ENCODE data around the gene TMEM167B. TPM values are rescaled to one million over a fixed set of nuclear protein-coding genes. Genes with fewer than 3 reads are reported as not detected.

Gene TMEM167B
- total RNA-seq (33.4 and 35.0 TPM in 2 replicates), polyA plus RNA-seq (18.3 and 25.0 TPM in 2 replicates)

- H2AFZ ChIP-seq: peak within 1 kb of the TSS; percentile 86
- peaks cover 14% of the 10 kb centered on the region for H3K4me1 ChIP-seq (ENCODE audit: insufficient read depth)
- no peaks in the 10 kb centered on the region for H3K9me3 ChIP-seq (ENCODE audit: low read depth)
- peak within 1 kb of the TSS; percentile 90 for H3K4me2 ChIP-seq
- no peaks in the 10 kb centered on the region for H3K9me2 ChIP-seq (replicated peaks; ENCODE audit: insufficient read depth)
- H3K36me3 ChIP-seq (replicated peaks; ENCODE audit: insufficient read depth, low read depth): no peaks in the 10 kb centered on the region
- 15% methylated on average over 56 of the region's 67 CpGs for WGBS (ENCODE audit: low lambda C conversion rate, missing lambda C conversion rate)
- no peaks in the 10 kb centered on the region for H4K20me1 ChIP-seq (ENCODE audit: insufficient read depth, poor library complexity, severe bottlenecking)
- peak; percentile 95 for DNase-seq (ENCODE audit: low spot score)
- no peaks in the 10 kb centered on the region for H3K27me3 ChIP-seq
- H3K4me3 ChIP-seq: peak within 1 kb of the TSS; percentile 87
- TF ChIP-seq EZH2 (IDR thresholded peaks at IDR 0.05; ENCODE audit: borderline replicate concordance): no peak
- TF ChIP-seq CTCF (IDR thresholded peaks at IDR 0.05; ENCODE audit: poor library complexity): no peak
- TF ChIP-seq EZH2phosphoT487 (IDR thresholded peaks at IDR 0.05; ENCODE audit: low read depth, severe bottlenecking, unreplicated experiment): no peak
- H3K79me2 ChIP-seq: peaks cover 51% of the 10 kb centered on the region
- H3K27ac ChIP-seq: peak within 1 kb of the TSS; percentile 99
Observed at GRCh38 chr1:109090196-109091077, at the start of gene TMEM167B. TSS of gene TMEM167B (plus strand) at chr1:109090764. CDS start at chr1:109090873, 109 bp downstream.

- H3K4me1 ChIP-seq (ENCODE audit: insufficient read depth): no peaks in the 10 kb centered on the region
- no peaks in the 10 kb centered on the region for H3K36me3 ChIP-seq (replicated peaks; ENCODE audit: insufficient read depth, low read depth)
- H2AFZ ChIP-seq: peak overlapping the region; percentile 94
- H3K4me3 ChIP-seq: peak overlapping the region; percentile 84
- no peaks in the 10 kb centered on the region for H3K9me2 ChIP-seq (replicated peaks; ENCODE audit: insufficient read depth)
- H3K9me3 ChIP-seq (ENCODE audit: low read depth): no peaks in the 10 kb centered on the region
- WGBS (ENCODE audit: low lambda C conversion rate, missing lambda C conversion rate): under 1% methylated on average over 43 of the region's 44 CpGs
- DNase-seq (ENCODE audit: low spot score): peak; percentile 41
- peaks cover 6% of the 10 kb centered on the region for H4K20me1 ChIP-seq (ENCODE audit: insufficient read depth, poor library complexity, severe bottlenecking)
- H3K27ac ChIP-seq: peak overlapping the region; percentile 71
- H3K79me2 ChIP-seq: peaks cover 45% of the 10 kb centered on the region
- TF ChIP-seq CTCF (IDR thresholded peaks at IDR 0.05; ENCODE audit: poor library complexity) (no peak), EZH2phosphoT487 (IDR thresholded peaks at IDR 0.05; ENCODE audit: low read depth, severe bottlenecking, unreplicated experiment) (no peak), EZH2 (IDR thresholded peaks at IDR 0.05; ENCODE audit: borderline replicate concordance) (no peak)
- H3K27me3 ChIP-seq: no peaks in the 10 kb centered on the region
- peak overlapping the region; percentile 81 for H3K4me2 ChIP-seq
Observed at GRCh38 chr1:109040989-109041620, 49.5 kb upstream of the TMEM167B start.

- Histone ChIP-seq H2AFZ (peak within 1 kb of the TSS; percentile 94), H3K4me2 (peak within 1 kb of the TSS; percentile 85), H3K79me2 (peaks cover 38% of the 10 kb centered on the region), H4K20me1 (ENCODE audit: insufficient read depth, poor library complexity, severe bottlenecking) (peaks cover 5% of the 10 kb centered on the region), H3K9me2 (replicated peaks; ENCODE audit: insufficient read depth) (no peaks in the 10 kb centered on the region), H3K27ac (peak within 1 kb of the TSS; percentile 71), H3K4me3 (peak within 1 kb of the TSS; percentile 84), H3K4me1 (ENCODE audit: insufficient read depth) (no peaks in the 10 kb centered on the region), H3K9me3 (ENCODE audit: low read depth) (no peaks in the 10 kb centered on the region), H3K36me3 (replicated peaks; ENCODE audit: insufficient read depth, low read depth) (no peaks in the 10 kb centered on the region), H3K27me3 (no peaks in the 10 kb centered on the region)
- WGBS (ENCODE audit: low lambda C conversion rate, missing lambda C conversion rate): under 1% methylated on average over 67 of the region's 90 CpGs
- no peak for TF ChIP-seq CTCF (IDR thresholded peaks at IDR 0.05; ENCODE audit: poor library complexity)
- TF ChIP-seq EZH2phosphoT487 (IDR thresholded peaks at IDR 0.05; ENCODE audit: low read depth, severe bottlenecking, unreplicated experiment): no peak
- TF ChIP-seq EZH2 (IDR thresholded peaks at IDR 0.05; ENCODE audit: borderline replicate concordance): no peak
- peak; percentile 97 for DNase-seq (ENCODE audit: low spot score)
Observed at GRCh38 chr1:109041621-109042468, 48.7 kb upstream of the TMEM167B start, which contains the start of gene WDR47. TSS of gene WDR47 (minus strand) at chr1:109042102. CDS start at chr1:109023512, 18,590 bp downstream.
